ENCODE data around the gene YJU2.

DNA sequence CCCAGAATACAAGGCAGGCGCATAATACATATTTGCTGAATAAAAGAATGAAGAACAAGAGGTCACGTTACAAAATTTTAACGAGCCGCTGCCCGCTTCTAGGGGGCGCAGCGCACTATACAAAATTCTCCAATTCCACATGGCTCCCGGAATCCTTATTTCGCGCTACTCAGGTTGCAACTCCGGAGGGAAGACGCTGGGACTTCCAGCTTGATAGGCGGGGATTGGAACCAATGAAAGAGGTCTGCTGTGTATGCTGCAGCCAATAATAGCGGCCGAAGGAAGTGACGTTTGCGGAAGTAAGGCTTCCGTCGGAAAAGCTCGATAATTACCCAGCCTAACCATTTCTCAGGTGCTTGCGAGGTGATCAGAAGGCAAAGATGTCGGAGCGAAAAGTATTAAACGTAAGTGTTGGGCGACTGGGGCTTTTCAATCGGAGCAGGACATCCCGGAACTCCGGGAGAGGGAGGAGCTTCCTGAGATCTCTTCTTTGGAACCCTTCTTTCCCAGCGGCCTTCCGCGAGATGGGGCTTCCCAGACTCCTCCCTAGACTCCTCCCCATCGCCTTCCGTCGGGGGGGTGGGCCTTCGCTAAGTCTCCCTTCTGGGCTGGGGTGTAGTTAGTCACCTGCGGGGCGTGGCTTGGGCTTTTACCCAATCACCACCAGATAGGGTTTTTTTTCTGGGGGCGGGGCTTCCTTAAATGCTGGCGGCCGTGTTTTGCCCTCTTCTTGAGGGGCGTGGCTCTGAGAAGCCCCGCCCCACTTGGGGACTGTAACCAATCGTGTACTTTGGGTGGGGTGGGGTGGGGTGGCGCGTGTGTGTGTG is at the start of gene YJU2:
- TF ChIP-seq CTCF (IDR thresholded peaks at IDR 0.05) = peak; percentile 74
- TF ChIP-seq EZH2 (IDR thresholded peaks at IDR 0.05) = no peak

Measured in neural progenitor cell (in vitro differentiated cells).